Measurements from ENCODE around the gene USP17L11.
"Not testable (repeated sequence)": the region's sequence is repeated elsewhere in the genome, so short reads cannot be mapped to it uniquely, and the experiment has no call there.

USP17L11 gene, protein sequence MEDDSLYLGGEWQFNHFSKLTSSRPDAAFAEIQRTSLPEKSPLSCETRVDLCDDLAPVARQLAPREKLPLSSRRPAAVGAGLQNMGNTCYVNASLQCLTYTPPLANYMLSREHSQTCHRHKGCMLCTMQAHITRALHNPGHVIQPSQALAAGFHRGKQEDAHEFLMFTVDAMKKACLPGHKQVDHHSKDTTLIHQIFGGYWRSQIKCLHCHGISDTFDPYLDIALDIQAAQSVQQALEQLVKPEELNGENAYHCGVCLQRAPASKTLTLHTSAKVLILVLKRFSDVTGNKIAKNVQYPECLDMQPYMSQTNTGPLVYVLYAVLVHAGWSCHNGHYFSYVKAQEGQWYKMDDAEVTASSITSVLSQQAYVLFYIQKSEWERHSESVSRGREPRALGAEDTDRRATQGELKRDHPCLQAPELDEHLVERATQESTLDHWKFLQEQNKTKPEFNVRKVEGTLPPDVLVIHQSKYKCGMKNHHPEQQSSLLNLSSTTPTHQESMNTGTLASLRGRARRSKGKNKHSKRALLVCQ

DNA sequence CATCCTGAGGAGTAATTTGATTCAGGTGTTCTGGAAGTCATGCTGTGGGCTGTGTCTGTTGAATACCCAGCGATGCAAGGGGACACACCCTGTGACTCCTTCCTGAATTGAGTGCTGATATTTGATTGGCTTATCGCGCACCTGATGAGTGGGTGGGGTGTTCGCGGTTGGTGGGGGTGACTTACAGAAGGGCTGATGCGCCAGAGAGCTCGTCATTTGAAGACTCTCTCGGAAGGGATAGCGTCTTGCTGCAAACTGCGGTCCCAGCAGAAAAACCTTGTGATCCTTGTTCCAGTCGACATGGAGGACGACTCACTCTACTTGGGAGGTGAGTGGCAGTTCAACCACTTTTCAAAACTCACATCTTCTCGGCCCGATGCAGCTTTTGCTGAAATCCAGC is at the start of gene USP17L11:
TSS of gene USP17L11 (plus strand) at position 301 of the 400 bp plus-strand sequence. CDS start at position 301, 0 bp downstream.
- not testable (repeated sequence) for DNase-seq (ENCODE audit: low read depth)

DNA sequence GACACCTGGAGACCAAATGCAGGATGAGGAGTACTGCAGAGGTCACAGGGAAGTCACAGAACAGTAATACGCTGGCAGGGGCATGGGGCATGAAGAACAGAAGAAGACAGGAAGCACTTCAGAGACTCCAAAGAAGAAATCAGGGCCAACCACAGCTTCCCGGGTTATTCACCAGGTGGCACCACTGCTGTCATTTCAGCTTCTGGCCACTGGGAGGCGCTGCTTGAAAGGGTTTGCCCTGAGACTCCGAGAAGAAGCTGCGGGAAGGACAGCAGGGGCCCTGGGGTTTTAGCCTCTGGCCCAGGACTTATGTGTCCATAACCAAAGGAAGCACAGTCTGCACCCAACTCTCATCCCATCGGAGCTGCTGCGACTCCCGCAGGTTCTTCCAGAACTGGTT is 49.2 kb upstream of the USP17L11 start:
- not testable (repeated sequence) for DNase-seq (ENCODE audit: low read depth)

DNA sequence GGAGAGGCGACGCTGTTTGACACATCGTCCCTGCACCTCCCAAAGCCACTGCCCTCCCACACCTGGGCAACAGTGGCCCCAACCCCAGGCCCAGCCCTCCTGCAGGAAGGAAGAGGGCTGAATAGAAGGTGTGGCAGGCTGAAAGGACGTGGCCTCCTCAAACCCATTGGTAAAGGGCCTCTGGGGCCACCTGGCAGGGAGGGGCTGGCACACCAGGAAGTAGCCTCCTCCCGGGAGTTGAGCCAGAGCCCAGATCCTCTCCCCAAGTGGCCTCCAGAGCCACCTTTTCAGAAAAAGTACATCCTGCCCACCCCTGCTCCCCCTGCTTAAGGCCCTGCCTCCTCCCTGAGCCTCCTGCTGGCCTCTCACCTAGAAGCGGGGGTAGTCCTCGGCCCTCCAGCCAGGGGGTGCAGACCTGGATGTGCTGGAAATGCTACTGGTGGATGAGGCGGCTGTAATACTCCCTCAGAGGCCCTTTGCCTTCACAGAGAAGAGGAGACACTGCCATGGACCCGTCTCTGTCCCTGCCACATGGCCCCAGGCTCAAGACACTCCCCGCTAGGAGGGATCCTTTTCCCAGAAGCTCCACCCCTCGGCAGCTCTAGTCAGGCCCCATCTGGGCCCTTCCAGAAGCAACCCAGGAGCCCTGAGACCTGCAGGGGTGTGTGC is 45.3 kb upstream of the USP17L11 start, which contains the start of gene FAM90A26:
TSS of gene FAM90A26 (plus strand) at position 619 of the 669 bp plus-strand sequence. CDS start 2,764 bp downstream, outside the sequence.
- DNase-seq (ENCODE audit: low read depth), result not testable (repeated sequence)

DNA sequence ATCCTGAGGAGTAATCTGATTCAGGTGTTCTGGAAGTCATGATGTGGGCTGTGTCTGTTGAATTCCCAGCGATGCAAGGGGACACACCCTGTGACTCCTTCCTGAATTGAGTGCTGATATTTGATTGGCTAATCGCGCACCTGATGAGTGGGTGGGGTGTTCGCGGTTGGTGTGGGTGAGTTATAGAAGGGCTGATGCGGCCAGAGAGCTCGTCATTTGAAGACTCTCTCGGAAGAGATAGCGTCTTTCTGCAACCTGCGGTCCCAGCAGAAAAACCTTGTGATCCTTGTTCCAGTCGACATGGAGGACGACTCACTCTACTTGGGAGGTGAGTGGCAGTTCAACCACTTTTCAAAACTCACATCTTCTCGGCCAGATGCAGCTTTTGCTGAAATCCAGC is 4.8 kb upstream of the USP17L11 start, which contains the start of gene USP17L10:
TSS of gene USP17L10 (plus strand) at position 301 of the 400 bp plus-strand sequence. CDS start at position 301, 0 bp downstream.
- DNase-seq (ENCODE audit: low read depth), result not testable (repeated sequence)

DNA sequence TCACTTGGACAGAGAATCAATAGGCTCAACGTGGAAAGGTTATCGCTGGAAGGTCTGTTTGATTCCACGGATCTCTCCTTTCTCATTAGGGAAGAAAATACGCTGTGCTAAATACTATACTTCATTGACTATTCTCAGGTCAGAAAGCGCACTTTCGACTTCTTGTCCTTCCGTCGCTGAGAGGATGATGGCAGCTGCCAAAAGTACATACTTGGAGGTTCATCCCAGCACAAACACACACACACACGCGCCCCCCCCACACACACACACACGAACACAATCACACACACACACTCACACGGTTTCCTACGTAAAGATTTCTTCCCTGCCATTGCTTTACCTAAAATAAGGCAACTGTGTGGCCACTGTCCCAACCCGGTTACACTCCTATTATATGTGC is 504 bp upstream of the USP17L11 start:
- DNase-seq (ENCODE audit: low read depth), result not testable (repeated sequence)

DNA sequence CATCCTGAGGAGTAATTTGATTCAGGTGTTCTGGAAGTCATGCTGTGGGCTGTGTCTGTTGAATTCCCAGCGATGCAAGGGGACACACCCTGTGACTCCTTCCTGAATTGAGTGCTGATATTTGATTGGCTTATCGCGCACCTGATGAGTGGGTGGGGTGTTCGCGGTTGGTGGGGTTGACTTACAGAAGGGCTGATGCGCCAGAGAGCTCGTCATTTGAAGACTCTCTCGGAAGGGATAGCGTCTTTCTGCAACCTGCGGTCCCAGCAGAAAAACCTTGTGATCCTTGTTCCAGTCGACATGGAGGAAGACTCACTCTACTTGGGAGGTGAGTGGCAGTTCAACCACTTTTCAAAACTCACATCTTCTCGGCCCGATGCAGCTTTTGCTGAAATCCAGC is 4.6 kb downstream of the USP17L11 start, which contains the start of gene USP17L12:
TSS of gene USP17L12 (plus strand) at position 301 of the 400 bp plus-strand sequence. CDS start at position 301, 0 bp downstream.
- not testable (repeated sequence) for DNase-seq (ENCODE audit: low read depth)

DNA sequence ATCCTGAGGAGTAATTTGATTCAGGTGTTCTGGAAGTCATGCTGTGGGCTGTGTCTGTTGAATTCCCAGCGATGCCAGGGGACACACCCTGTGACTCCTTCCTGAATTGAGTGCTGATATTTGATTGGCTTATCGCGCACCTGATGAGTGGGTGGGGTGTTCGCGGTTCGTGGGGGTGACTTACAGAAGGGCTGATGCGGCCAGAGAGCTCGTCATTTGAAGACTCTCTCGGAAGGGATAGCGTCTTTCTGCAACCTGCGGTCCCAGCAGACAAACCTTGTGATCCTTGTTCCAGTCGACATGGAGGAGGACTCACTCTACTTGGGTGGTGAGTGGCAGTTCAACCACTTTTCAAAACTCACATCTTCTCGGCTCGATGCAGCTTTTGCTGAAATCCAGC is 9.4 kb downstream of the USP17L11 start, which contains the start of gene USP17L13:
TSS of gene USP17L13 (plus strand) at position 301 of the 400 bp plus-strand sequence. CDS start at position 301, 0 bp downstream.
- DNase-seq (ENCODE audit: low read depth), result not testable (repeated sequence)

DNA sequence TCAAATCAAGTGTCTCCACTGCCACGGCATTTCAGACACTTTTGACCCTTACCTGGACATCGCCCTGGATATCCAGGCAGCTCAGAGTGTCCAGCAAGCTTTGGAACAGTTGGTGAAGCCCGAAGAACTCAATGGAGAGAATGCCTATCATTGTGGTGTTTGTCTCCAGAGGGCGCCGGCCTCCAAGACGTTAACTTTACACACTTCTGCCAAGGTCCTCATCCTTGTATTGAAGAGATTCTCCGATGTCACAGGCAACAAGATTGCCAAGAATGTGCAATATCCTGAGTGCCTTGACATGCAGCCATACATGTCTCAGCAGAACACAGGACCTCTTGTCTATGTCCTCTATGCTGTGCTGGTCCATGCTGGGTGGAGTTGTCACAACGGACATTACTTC is 15.0 kb downstream of the USP17L11 start:
- not testable (repeated sequence) for DNase-seq (ENCODE audit: low read depth)

DNA sequence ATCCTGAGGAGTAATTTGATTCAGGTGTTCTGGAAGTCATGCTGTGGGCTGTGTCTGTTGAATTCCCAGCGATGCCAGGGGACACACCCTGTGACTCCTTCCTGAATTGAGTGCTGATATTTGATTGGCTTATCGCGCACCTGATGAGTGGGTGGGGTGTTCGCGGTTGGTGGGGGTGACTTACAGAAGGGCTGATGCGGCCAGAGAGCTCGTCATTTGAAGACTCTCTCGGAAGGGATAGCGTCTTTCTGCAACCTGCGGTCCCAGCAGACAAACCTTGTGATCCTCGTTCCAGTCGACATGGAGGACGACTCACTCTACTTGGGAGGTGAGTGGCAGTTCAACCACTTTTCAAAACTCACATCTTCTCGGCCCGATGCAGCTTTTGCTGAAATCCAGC is 18.9 kb downstream of the USP17L11 start, which contains the start of gene USP17L15:
TSS of gene USP17L15 (plus strand) at position 301 of the 400 bp plus-strand sequence. CDS start at position 301, 0 bp downstream.
- DNase-seq (ENCODE audit: low read depth), result not testable (repeated sequence)

DNA sequence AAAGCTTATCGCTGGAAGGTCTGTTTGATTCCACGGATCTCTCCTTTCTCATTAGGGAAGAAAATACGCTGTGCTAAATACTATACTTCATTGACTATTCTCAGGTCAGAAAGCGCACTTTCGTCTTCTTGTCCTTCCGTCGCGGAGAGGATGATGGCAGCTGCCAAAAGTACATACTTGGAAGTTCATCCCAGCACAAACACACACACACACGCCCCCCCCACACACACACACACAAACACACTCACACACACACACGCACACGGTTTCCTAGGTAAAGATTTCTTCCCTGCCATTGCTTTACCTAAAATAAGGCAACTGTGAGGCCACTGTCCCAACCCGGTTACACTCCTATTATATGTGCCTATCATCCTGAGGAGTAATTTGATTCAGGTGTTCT is 23.3 kb downstream of the USP17L11 start:
- DNase-seq (ENCODE audit: low read depth), result not testable (repeated sequence)

DNA sequence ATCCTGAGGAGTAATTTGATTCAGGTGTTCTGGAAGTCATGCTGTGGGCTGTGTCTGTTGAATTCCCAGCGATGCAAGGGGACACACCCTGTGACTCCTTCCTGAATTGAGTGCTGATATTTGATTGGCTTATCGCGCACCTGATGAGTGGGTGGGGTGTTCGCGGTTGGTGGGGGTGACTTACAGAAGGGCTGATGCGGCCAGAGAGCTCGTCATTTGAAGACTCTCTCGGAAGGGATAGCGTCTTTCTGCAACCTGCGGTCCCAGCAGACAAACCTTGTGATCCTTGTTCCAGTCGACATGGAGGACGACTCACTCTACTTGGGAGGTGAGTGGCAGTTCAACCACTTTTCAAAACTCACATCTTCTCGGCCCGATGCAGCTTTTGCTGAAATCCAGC is 28.4 kb downstream of the USP17L11 start, which contains the start of gene USP17L17:
TSS of gene USP17L17 (plus strand) at position 301 of the 400 bp plus-strand sequence. CDS start at position 301, 0 bp downstream.
- not testable (repeated sequence) for DNase-seq (ENCODE audit: low read depth)

DNA sequence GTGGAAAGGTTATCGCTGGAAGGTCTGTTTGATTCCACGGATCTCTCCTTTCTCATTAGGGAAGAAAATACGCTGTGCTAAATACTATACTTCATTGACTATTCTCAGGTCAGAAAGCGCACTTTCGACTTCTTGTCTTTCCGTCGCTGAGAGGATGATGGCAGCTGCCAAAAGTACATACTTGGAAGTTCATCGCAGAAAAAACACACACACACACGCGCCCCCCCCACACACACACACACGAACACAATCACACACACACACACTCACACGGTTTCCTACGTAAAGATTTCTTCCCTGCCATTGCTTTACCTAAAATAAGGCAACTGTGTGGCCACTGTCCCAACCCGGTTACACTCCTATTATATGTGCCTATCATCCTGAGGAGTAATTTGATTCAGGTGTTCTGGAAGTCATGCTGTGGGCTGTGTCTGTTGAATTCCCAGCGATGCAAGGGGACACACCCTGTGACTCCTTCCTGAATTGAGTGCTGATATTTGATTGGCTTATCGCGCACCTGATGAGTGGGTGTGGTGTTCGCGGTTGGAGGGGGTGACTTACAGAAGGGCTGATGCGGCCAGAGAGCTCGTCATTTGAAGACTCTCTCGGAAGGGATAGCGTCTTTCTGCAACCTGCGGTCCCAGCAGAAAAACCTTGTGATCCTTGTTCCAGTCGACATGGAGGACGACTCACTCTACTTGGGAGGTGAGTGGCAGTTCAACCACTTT is 32.9 kb downstream of the USP17L11 start, which contains the start of gene USP17L18:
TSS of gene USP17L18 (plus strand) at position 678 of the 728 bp plus-strand sequence. CDS start at position 678, 0 bp downstream.
- not testable (repeated sequence) for DNase-seq (ENCODE audit: low read depth)

DNA sequence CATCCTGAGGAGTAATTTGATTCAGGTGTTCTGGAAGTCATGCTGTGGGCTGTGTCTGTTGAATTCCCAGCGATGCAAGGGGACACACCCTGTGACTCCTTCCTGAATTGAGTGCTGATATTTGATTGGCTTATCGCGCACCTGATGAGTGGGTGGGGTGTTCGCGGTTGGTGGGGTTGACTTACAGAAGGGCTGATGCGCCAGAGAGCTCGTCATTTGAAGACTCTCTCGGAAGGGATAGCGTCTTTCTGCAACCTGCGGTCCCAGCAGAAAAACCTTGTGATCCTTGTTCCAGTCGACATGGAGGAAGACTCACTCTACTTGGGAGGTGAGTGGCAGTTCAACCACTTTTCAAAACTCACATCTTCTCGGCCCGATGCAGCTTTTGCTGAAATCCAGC is 37.9 kb downstream of the USP17L11 start, which contains the start of gene USP17L19:
TSS of gene USP17L19 (plus strand) at position 301 of the 400 bp plus-strand sequence. CDS start at position 301, 0 bp downstream.
- DNase-seq (ENCODE audit: low read depth), result not testable (repeated sequence)

DNA sequence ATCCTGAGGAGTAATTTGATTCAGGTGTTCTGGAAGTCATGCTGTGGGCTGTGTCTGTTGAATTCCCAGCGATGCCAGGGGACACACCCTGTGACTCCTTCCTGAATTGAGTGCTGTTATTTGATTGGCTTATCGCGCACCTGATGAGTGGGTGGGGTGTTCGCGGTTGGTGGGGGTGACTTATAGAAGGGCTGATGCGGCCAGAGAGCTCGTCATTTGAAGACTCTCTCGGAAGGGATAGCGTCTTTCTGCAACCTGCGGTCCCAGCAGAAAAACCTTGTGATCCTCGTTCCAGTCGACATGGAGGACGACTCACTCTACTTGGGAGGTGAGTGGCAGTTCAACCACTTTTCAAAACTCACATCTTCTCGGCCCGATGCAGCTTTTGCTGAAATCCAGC is 42.6 kb downstream of the USP17L11 start, which contains the start of gene USP17L20:
TSS of gene USP17L20 (plus strand) at position 301 of the 400 bp plus-strand sequence. CDS start at position 301, 0 bp downstream.
- DNase-seq (ENCODE audit: low read depth), result not testable (repeated sequence)

DNA sequence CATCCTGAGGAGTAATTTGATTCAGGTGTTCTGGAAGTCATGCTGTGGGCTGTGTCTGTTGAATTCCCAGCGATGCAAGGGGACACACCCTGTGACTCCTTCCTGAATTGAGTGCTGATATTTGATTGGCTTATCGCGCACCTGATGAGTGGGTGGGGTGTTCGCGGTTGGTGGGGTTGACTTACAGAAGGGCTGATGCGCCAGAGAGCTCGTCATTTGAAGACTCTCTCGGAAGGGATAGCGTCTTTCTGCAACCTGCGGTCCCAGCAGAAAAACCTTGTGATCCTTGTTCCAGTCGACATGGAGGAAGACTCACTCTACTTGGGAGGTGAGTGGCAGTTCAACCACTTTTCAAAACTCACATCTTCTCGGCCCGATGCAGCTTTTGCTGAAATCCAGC is 47.4 kb downstream of the USP17L11 start, which contains the start of gene USP17L21:
TSS of gene USP17L21 (plus strand) at position 301 of the 400 bp plus-strand sequence. CDS start at position 301, 0 bp downstream.
- DNase-seq (ENCODE audit: low read depth), result not testable (repeated sequence)
